ENCODE measurements around the gene MMP27. TPM values are rescaled to one million over a fixed set of nuclear protein-coding genes. Genes with fewer than 3 reads are reported as not detected.

The MMP27 gene
- total RNA-seq, 1 experiment from 2014 or later = not detected

DNA sequence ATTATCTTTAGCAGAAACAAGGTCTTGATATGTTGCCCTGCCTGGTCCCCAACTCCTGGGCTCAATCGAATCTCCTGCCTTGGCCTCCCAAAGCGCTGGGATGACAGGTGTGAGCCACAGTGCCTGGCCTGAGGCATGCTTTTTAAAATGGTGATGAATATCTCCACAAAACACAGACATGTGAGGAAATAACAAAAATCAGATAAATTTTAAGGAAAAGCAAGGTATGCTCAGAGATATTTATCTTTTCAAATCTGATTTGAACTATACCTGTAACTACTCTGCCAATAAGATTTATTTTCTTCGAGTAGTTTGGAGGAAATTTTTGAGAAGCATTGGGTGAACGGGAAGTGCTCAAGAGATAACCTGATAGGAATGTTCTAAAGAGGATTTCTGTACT lies 44.5 kb downstream of the MMP27 start:
- Histone ChIP-seq H3K4me2 (ENCODE audit: insufficient read depth, insufficient read length, low read length) (no peak overlapping the region), H3K79me1 (ENCODE audit: insufficient read depth, low read depth, low read length, poor library complexity, severe bottlenecking) (no peaks in the 10 kb centered on the region), H3K9ac (ENCODE audit: extremely low read depth, insufficient read length, low read length) (no peak overlapping the region), H3K14ac (ENCODE audit: insufficient read depth, low read length) (no peak overlapping the region), H3K56ac (ENCODE audit: insufficient read length, low read depth, low read length) (no peak overlapping the region), H3K4me1 (ENCODE audit: insufficient read depth, low read length) (no peaks in the 10 kb centered on the region), H3K4ac (ENCODE audit: low read depth, low read length) (no peak overlapping the region), H2BK20ac (ENCODE audit: low read depth, low read length, poor library complexity, severe bottlenecking) (peak overlapping the region; percentile 11), H2BK5ac (ENCODE audit: insufficient read length, low read length) (no peak overlapping the region), H3K79me2 (ENCODE audit: insufficient read depth, low read length) (no peaks in the 10 kb centered on the region), H2BK12ac (ENCODE audit: insufficient read length, low read depth, low read length) (no peak overlapping the region), H3K27me3 (ENCODE audit: insufficient read depth, low read length) (no peaks in the 10 kb centered on the region), H4K5ac (ENCODE audit: insufficient read length, low read depth, low read length) (no peak overlapping the region), H2BK120ac (ENCODE audit: low read depth, low read length, poor library complexity, severe bottlenecking) (no peak overlapping the region), H2BK15ac (ENCODE audit: low read depth, low read length) (no peak overlapping the region), H2AK5ac (ENCODE audit: insufficient read length, low read length) (no peak overlapping the region), H3K23me2 (ENCODE audit: insufficient read length, low read depth, low read length, poor library complexity, severe bottlenecking) (no peaks in the 10 kb centered on the region), H4K8ac (replicated peaks; ENCODE audit: insufficient read length, low read depth, low read length) (no peak overlapping the region), H4K91ac (ENCODE audit: insufficient read length, low read depth, low read length) (no peak overlapping the region), H3T11ph (ENCODE audit: low read length) (no peak overlapping the region), H3K27ac (ENCODE audit: insufficient read length, low read depth, low read length) (no peak overlapping the region), H3K9me3 (ENCODE audit: control insufficient read depth, low read depth, low read length) (no peaks in the 10 kb centered on the region), H3K23ac (ENCODE audit: insufficient read length, low read depth, low read length) (no peak overlapping the region), H4K20me1 (ENCODE audit: control insufficient read depth, insufficient read depth, insufficient read length) (no peaks in the 10 kb centered on the region), H2AFZ (ENCODE audit: low read length) (no peak overlapping the region), H3K18ac (ENCODE audit: insufficient read length, low read depth, low read length) (no peak overlapping the region)
- Mint-ChIP-seq H3K4me3 (no peak overlapping the region), H3K9me3 (no peaks in the 10 kb centered on the region), H3K27me3 (ENCODE audit: low read depth) (no peaks in the 10 kb centered on the region), H3K27ac (no peak overlapping the region), H3K36me3 (ENCODE audit: insufficient read depth in 1 of 3, low read depth in 3 of 3) (no peaks in the 10 kb centered on the region), H3K4me1 (peaks cover 5 to 11% of the 10 kb centered on the region in 2 experiments)
- no peak for DNase-seq
- TF ChIP-seq, protein P1, sequence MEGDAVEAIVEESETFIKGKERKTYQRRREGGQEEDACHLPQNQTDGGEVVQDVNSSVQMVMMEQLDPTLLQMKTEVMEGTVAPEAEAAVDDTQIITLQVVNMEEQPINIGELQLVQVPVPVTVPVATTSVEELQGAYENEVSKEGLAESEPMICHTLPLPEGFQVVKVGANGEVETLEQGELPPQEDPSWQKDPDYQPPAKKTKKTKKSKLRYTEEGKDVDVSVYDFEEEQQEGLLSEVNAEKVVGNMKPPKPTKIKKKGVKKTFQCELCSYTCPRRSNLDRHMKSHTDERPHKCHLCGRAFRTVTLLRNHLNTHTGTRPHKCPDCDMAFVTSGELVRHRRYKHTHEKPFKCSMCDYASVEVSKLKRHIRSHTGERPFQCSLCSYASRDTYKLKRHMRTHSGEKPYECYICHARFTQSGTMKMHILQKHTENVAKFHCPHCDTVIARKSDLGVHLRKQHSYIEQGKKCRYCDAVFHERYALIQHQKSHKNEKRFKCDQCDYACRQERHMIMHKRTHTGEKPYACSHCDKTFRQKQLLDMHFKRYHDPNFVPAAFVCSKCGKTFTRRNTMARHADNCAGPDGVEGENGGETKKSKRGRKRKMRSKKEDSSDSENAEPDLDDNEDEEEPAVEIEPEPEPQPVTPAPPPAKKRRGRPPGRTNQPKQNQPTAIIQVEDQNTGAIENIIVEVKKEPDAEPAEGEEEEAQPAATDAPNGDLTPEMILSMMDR (conservative IDR thresholded peaks at IDR 0.05) = no peak
- WGBS (ENCODE audit: extremely low coverage, insufficient read length, low lambda C conversion rate) = no CpG with 5 or more reads among the region's 4 CpGs
